Measurements from ENCODE around the gene GBE1. TPM values are rescaled to one million over a fixed set of nuclear protein-coding genes. Genes with fewer than 3 reads are reported as not detected.

The GBE1 gene
- total and polyA plus RNA-seq, 10 of the 15 experiments (the other 5 are each of a cell fraction or from before 2014, with no cell fraction given) = 21.4 to 62.2 (median 41.5) TPM

DNA sequence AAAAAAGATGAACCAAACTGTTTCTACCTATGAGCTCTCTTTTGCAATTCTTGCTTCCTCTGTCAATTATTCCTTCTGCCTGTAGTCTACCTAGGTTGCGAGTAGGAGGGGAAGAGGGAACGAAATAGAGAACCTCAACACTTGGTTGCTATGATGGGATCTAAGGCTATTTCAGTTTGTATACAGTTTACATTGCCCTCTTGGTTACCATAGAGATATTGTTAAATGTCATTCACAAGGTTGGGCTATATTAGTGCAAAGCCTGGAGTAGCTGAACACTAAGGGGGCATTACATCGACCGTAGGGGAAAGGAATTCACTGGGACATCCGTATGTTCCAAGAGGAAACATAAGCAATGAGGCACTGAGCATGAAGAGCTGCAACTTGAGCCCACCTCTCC is 276.9 kb downstream of the GBE1 start:
- ATAC-seq = no peak
- POLR2A ChIA-PET = interaction anchor here (0.5 kb wide), 1 partner anchor 1780 kb away, joined by 7 read pairs; no protein-coding TSS in a partner anchor
- H3K27ac ChIP-seq (ENCODE audit: control insufficient read depth, insufficient read depth) = no peak overlapping the region
- no peak overlapping the region for H3K9ac ChIP-seq (ENCODE audit: control insufficient read depth, insufficient read depth, low read length)
- CTCF ChIA-PET = interaction anchor here (1.0 to 1.6 kb wide), 5 partner anchors 9 to 182 kb away, joined by 3 to 6 read pairs (median 4); no protein-coding TSS in a partner anchor
- 87% methylated on average over 5 of the region's 5 CpGs for WGBS (ENCODE audit: insufficient coverage, insufficient replicate concordance, low lambda C conversion rate, missing lambda C conversion rate)
- no peak for DNase-seq (ENCODE audit: low read depth, low spot score)
- TF ChIP-seq, protein P1, sequence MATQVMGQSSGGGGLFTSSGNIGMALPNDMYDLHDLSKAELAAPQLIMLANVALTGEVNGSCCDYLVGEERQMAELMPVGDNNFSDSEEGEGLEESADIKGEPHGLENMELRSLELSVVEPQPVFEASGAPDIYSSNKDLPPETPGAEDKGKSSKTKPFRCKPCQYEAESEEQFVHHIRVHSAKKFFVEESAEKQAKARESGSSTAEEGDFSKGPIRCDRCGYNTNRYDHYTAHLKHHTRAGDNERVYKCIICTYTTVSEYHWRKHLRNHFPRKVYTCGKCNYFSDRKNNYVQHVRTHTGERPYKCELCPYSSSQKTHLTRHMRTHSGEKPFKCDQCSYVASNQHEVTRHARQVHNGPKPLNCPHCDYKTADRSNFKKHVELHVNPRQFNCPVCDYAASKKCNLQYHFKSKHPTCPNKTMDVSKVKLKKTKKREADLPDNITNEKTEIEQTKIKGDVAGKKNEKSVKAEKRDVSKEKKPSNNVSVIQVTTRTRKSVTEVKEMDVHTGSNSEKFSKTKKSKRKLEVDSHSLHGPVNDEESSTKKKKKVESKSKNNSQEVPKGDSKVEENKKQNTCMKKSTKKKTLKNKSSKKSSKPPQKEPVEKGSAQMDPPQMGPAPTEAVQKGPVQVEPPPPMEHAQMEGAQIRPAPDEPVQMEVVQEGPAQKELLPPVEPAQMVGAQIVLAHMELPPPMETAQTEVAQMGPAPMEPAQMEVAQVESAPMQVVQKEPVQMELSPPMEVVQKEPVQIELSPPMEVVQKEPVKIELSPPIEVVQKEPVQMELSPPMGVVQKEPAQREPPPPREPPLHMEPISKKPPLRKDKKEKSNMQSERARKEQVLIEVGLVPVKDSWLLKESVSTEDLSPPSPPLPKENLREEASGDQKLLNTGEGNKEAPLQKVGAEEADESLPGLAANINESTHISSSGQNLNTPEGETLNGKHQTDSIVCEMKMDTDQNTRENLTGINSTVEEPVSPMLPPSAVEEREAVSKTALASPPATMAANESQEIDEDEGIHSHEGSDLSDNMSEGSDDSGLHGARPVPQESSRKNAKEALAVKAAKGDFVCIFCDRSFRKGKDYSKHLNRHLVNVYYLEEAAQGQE (IDR thresholded peaks at IDR 0.05; ENCODE audit: low read depth, low read length) = no peak
- TF ChIP-seq EED (IDR thresholded peaks at IDR 0.05; ENCODE audit: low read depth) (no peak), TARDBP (IDR thresholded peaks at IDR 0.05; ENCODE audit: borderline replicate concordance) (no peak), PML (IDR thresholded peaks at IDR 0.05; ENCODE audit: low read length) (no peak), MTA3 (IDR thresholded peaks at IDR 0.05; ENCODE audit: borderline replicate concordance, low read length) (no peak), MYB (IDR thresholded peaks at IDR 0.05; ENCODE audit: borderline replicate concordance, low read depth, low read length) (no peak)
- TF ChIP-seq, protein P2, sequence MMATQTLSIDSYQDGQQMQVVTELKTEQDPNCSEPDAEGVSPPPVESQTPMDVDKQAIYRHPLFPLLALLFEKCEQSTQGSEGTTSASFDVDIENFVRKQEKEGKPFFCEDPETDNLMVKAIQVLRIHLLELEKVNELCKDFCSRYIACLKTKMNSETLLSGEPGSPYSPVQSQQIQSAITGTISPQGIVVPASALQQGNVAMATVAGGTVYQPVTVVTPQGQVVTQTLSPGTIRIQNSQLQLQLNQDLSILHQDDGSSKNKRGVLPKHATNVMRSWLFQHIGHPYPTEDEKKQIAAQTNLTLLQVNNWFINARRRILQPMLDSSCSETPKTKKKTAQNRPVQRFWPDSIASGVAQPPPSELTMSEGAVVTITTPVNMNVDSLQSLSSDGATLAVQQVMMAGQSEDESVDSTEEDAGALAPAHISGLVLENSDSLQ (IDR thresholded peaks at IDR 0.05) = no peak
- no peaks in the 10 kb centered on the region for H3K36me3 ChIP-seq (ENCODE audit: control insufficient read depth in 2 of 2, insufficient read depth in 2 of 2, low read length in 1 of 2)
- no peaks in the 10 kb centered on the region for H3K27me3 ChIP-seq (replicated peaks in 1 of 2; ENCODE audit: control insufficient read depth in 2 of 2, insufficient read depth in 2 of 2, low read length in 1 of 2)
- no peaks in the 10 kb centered on the region for H4K20me1 ChIP-seq (ENCODE audit: control insufficient read depth, insufficient read depth)
- H2AFZ ChIP-seq (ENCODE audit: control insufficient read depth, low read depth, low read length) = no peak overlapping the region
- RAD21 ChIA-PET (ENCODE audit: unreplicated experiment) = no interaction called here
- in situ Hi-C loops (cut with MboI) = no loop called here
- H3K4me2 ChIP-seq (ENCODE audit: control insufficient read depth, insufficient read depth) = no peak overlapping the region
- no peaks in the 10 kb centered on the region for H3K79me2 ChIP-seq (ENCODE audit: control insufficient read depth, insufficient read depth, low read length)
- SMC1A ChIA-PET (ENCODE audit: uncharacterized antibody, unreplicated experiment) = interaction anchor here (0.9 to 1.3 kb wide), 4 partner anchors 8 to 17 kb away, joined by 3 to 4 read pairs (median 3); no protein-coding TSS in a partner anchor
- H3K4me3 ChIP-seq = no peak overlapping the region
- FAIRE-seq = no peak
- H3K4me1 ChIP-seq (ENCODE audit: control insufficient read depth, insufficient read depth, low read length) = peaks cover 9% of the 10 kb centered on the region
- no peaks in the 10 kb centered on the region for H3K9me3 ChIP-seq (replicated peaks; ENCODE audit: control insufficient read depth, insufficient read depth, low read length)
- intact Hi-C loops (cut with micrococcal nuclease; ENCODE audit: unreplicated experiment) = no loop called here
- BruUV-seq (replicated peaks) = no TSS peak
